Uterus (tissue), 4 donors: ENCODE measurements around the gene CLTC. TPM values are rescaled to one million over a fixed set of nuclear protein-coding genes. Genes with fewer than 3 reads are reported as not detected.
"Not testable (repeated sequence)": the region's sequence is repeated elsewhere in the genome, so short reads cannot be mapped to it uniquely, and the experiment has no call there.

Experiments
- DNase-seq, 2 donors: peaks; one replicate each; pipeline ENCODE4 v3.0.0-alpha.2; 2019 to 2020
- H3K27ac ChIP-seq, 2 donors: fragments of 200-600 bp; sonication (generic); 1 replicate in 1 of 2; 2 replicates in 1 of 2; pipeline ENCODE4 v1.5.1; 2016 to 2018
- H3K27me3 ChIP-seq, 2 donors: fragments of 200-600 bp; sonication (generic); one replicate each; pipeline ENCODE4 v1.5.1; 2018 to 2019; ENCODE audit warnings: control low read depth in 1 of 2
- H3K36me3 ChIP-seq, 2 donors: fragments of 200-600 bp; sonication (generic); one replicate each; pipeline ENCODE4 v1.5.1; 2019; ENCODE audit warnings: control low read depth in 1 of 2
- H3K4me1 ChIP-seq, 2 donors: fragments of 200-600 bp; sonication (generic); one replicate each; pipeline ENCODE4 v1.5.1; 2018 to 2019; ENCODE audit warnings: control low read depth in 1 of 2
- H3K4me3 ChIP-seq, 2 donors: fragments of 200-600 bp; sonication (generic); 1 replicate in 1 of 2; 2 replicates in 1 of 2; pipeline ENCODE4 v1.5.1; 2018 to 2019; ENCODE audit warnings: mild to moderate bottlenecking in 1 of 2
- H3K9me3 ChIP-seq, 2 donors: fragments of 200-600 bp; sonication (generic); one replicate each; pipeline ENCODE4 v1.5.1; 2019; ENCODE audit warnings: control low read depth in 1 of 2
- CTCF ChIP-seq, 4 experiments: fragments of 200-600 bp in 2 of 4; fragments of 450-650 bp in 2 of 4; sonication (generic) in 2 of 4; IDR thresholded peaks; one replicate each; pipeline ENCODE4 v1.5.1; 2016 to 2019; ENCODE audit warnings: antibody characterized with exemption in 4 of 4, mild to moderate bottlenecking in 2 of 4, moderate library complexity in 1 of 4
- POLR2A ChIP-seq, 2 donors: fragments of 450-650 bp; IDR thresholded peaks; one replicate each; pipeline ENCODE4 v1.6.1; 2016; ENCODE audit warnings: antibody characterized with exemption in 2 of 2, mild to moderate bottlenecking in 1 of 2, moderate library complexity in 1 of 2
- intact Hi-C: fragments of 100-400 bp; cut with DNase I; formaldehyde crosslinking; loops from one replicate; pipeline ENCODE4 v1.15.1; 2023; ENCODE audit warnings: low total_unique reads
- total RNA-seq, 4 donors: library from RNA; depleted of rRNA in 3 of 4; stranded (reverse); fragments of >200 nt in 3 of 4; gene quantifications; one replicate each; pipeline versions ENCODE4 v1.1.0 to v1.2.4, GENCODE V29; 2014 to 2023
- donor health status: DM: yes; HTN: yes; CAD: no.

CLTC gene
- total RNA-seq: 100 to 1,000 TPM in 3 of 4 donors, 10 to 100 TPM in 1; 89.7 to 463 (median 245) TPM

- intact Hi-C loops: no loop called here
- peaks cover 3 to 8% of the 10 kb centered on the region in 2 donors for H3K4me1 ChIP-seq
- no peaks in the 10 kb centered on the region for H3K9me3 ChIP-seq
Observed at GRCh38 chr17:59619298-59620063, at the start of gene CLTC. TSS of gene CLTC (plus strand) at chr17:59619895. CDS start at chr17:59620132, 237 bp downstream.

DNA sequence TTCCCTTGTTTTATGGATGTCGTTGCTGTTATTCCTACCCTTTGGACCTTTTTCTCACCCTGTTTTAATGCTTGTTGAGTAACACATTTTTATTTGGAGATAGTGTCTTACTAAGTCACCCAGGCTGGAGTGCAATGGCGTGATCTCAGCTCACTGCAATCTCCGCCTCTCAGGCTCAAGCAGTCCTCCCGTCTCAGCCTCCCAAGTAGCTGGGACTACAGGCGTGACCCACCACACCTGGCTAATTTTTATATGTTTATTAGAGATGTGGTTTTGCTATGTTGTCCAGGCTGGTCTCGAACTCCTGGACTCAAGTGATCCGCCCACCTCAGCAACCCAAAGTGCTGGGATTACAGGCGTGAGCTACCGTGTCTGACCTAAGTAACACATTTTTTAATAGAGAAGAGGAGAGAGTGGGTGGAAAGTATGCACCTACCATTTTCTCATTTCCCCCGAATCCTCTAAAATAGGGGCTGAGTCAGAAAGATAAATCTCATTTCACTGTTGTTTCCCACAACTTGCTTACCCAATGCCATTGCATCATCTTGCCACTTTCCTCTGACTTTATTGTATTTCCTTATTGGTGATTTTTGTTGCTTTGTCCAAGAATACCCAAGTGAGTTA lies 47.3 kb upstream of the CLTC start:
- H3K4me3 ChIP-seq: no peak overlapping the region
- DNase-seq: no peak
- H3K4me1 ChIP-seq: no peaks in the 10 kb centered on the region
- no peak overlapping the region for H3K27ac ChIP-seq
- intact Hi-C loops: no loop called here
- no peaks in the 10 kb centered on the region for H3K27me3 ChIP-seq
- no peaks in the 10 kb centered on the region for H3K36me3 ChIP-seq
- TF ChIP-seq CTCF (IDR thresholded peaks at IDR 0.05) (no peak), POLR2A (IDR thresholded peaks at IDR 0.05) (no peak)
- no peaks in the 10 kb centered on the region for H3K9me3 ChIP-seq

More at GRCh38 chr17:59619298-59620063, at the start of gene CLTC:
- peak within 1 kb of the TSS; percentile 95 to 99 for H3K27ac ChIP-seq
- no peaks in the 10 kb centered on the region for H3K27me3 ChIP-seq
- TF ChIP-seq POLR2A (IDR thresholded peaks at IDR 0.05) (peak; percentile 87 to 93), CTCF (IDR thresholded peaks at IDR 0.05) (peak in 1 of 4 experiments; percentile 15)
- H3K36me3 ChIP-seq: no peaks in the 10 kb centered on the region
- peak within 1 kb of the TSS; percentile 91 to 99 for H3K4me3 ChIP-seq
- DNase-seq: peak; percentile 91 to 93

DNA sequence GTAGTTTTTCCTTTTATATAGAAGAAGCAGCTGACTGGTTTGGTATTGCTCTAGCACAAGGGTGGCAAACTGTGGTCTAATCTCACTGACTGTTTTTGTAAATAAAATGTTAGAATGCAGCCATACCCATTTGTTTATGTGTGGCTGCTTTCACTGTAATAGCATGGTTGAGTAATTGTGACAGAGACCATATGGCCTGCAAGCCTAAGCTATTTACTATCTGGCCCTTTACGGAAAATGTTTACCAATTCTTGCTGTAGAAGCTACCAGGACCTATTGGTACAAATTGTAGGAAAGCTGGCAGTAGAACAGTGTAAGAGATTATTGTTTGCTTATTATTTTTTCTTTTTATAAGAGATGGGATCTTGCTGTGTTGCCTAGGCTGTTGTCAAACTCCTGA lies 35.5 kb upstream of the CLTC start:
- H3K27ac ChIP-seq, DNase-seq, H3K27me3 ChIP-seq, H3K4me1 ChIP-seq, H3K9me3 ChIP-seq, H3K36me3 ChIP-seq, intact Hi-C loops, H3K4me3 ChIP-seq: not testable (repeated sequence)

GRCh38 chr17:59600169-59600568 lies 19.5 kb upstream of the CLTC start:
- H3K4me3 ChIP-seq: no peak overlapping the region
- H3K9me3 ChIP-seq: no peaks in the 10 kb centered on the region
- TF ChIP-seq POLR2A (IDR thresholded peaks at IDR 0.05): no peak
- no peak for TF ChIP-seq CTCF (IDR thresholded peaks at IDR 0.05)
- no peaks in the 10 kb centered on the region for H3K4me1 ChIP-seq
- no peaks in the 10 kb centered on the region for H3K27me3 ChIP-seq
- no peak overlapping the region for H3K27ac ChIP-seq
- H3K36me3 ChIP-seq: no peaks in the 10 kb centered on the region
- intact Hi-C loops: no loop called here
- no peak for DNase-seq

DNA sequence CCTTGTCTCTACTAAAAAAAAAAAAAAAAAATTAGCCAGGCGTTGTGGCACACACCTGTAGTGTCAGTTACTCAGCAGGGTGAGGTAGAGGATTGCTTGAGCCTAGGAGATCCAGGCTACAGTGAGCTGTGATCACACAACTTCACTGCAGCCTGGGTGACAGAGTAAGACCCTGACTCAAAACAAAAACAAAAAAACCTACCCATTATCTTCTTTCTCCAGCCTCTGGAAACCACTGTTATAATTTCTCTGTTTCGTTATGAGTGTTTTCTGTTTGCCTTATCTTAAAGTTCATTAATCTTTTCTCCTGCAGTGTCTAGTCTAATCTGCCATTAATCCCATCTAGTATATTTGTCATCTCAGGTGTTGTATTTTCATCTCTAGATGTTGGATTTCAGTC lies 18.6 kb upstream of the CLTC start:
- no peaks in the 10 kb centered on the region for H3K9me3 ChIP-seq
- no peaks in the 10 kb centered on the region for H3K27me3 ChIP-seq
- H3K4me1 ChIP-seq: no peaks in the 10 kb centered on the region
- TF ChIP-seq CTCF (IDR thresholded peaks at IDR 0.05) (no peak), POLR2A (IDR thresholded peaks at IDR 0.05) (no peak)
- DNase-seq: no peak
- H3K36me3 ChIP-seq: no peaks in the 10 kb centered on the region
- no peak overlapping the region for H3K27ac ChIP-seq
- no peak overlapping the region for H3K4me3 ChIP-seq
- intact Hi-C loops: no loop called here
